Ecto neural progenitor cell (in vitro differentiated cells): ENCODE measurements around the gene KL.

Experiments
- DNase-seq: peaks from one replicate; pipeline ENCODE4 v3.0.0-alpha.2; 2018; ENCODE audit warnings: low spot score

KL gene

GRCh38 chr13:33037673-33038072 lies 21.4 kb downstream of the KL start:
- DNase-seq: no peak

GRCh38 chr13:33040090-33040489 lies 23.9 kb downstream of the KL start:
- DNase-seq: no peak

GRCh38 chr13:33045851-33046592 lies 29.8 kb downstream of the KL start:
- DNase-seq: no peak

- DNase-seq: no peak
Measured at GRCh38 chr13:33050161-33050560, 33.9 kb downstream of the KL start.

GRCh38 chr13:33051632-33052031 lies 35.4 kb downstream of the KL start:
- DNase-seq: no peak

- no peak for DNase-seq
Measured at GRCh38 chr13:33052506-33053280, 36.5 kb downstream of the KL start.

GRCh38 chr13:33053397-33054066 lies 37.3 kb downstream of the KL start:
- no peak for DNase-seq

GRCh38 chr13:33057019-33057780 lies 41.0 kb downstream of the KL start:
- DNase-seq: no peak

GRCh38 chr13:33058776-33059327 lies 42.6 kb downstream of the KL start:
- no peak for DNase-seq

- DNase-seq: no peak
Measured at GRCh38 chr13:33060815-33061214, 44.6 kb downstream of the KL start.

GRCh38 chr13:33066329-33066728 lies 50.1 kb downstream of the KL start:
- DNase-seq: no peak

GRCh38 chr13:33069365-33069764 lies 53.1 kb downstream of the KL start:
- no peak for DNase-seq

- no peak for DNase-seq
Measured at GRCh38 chr13:33070713-33071112, 54.5 kb downstream of the KL start.

- DNase-seq: no peak
Measured at GRCh38 chr13:33072282-33072681, 56.1 kb downstream of the KL start.

GRCh38 chr13:33072759-33073158 lies 56.5 kb downstream of the KL start:
- DNase-seq: no peak

GRCh38 chr13:33073338-33073737 lies 57.1 kb downstream of the KL start:
- no peak for DNase-seq

- no peak for DNase-seq
Measured at GRCh38 chr13:33076001-33076992, 60.1 kb downstream of the KL start.

GRCh38 chr13:33078263-33078662 lies 62.0 kb downstream of the KL start:
- DNase-seq: no peak

- no peak for DNase-seq
Measured at GRCh38 chr13:33079960-33080359, 63.7 kb downstream of the KL start.

- no peak for DNase-seq
Measured at GRCh38 chr13:33080972-33081590, 64.9 kb downstream of the KL start.
